CD14-positive monocyte (primary cell): ENCODE measurements around the gene ANO2. TPM values are rescaled to one million over a fixed set of nuclear protein-coding genes. Genes with fewer than 3 reads are reported as not detected.
A peak's percentile ranks its signal among the peaks of the same experiment; 100 is the strongest.

Experiments
- DNase-seq, 3 donors: peaks; one replicate each; pipeline ENCODE4 v3.0.0-alpha.2; 2011 to 2022
- H2AFZ ChIP-seq: 2 replicates; pipeline ENCODE4 v1.6.0; 2012; ENCODE audit warnings: mild to moderate bottlenecking, low read depth, low read length, inconsistent platforms; ENCODE audit not compliant: insufficient read depth, poor library complexity, severe bottlenecking
- H3K27ac ChIP-seq, 2 donors: 1 replicate in 1 of 2; 2 replicates in 1 of 2; pipeline ENCODE4 v1.5.1; 2012 to 2013; ENCODE audit warnings: low read length in 2 of 2, control low read depth in 1 of 2, inconsistent platforms in 1 of 2, low read depth in 1 of 2, mild to moderate bottlenecking in 1 of 2
- H3K27me3 ChIP-seq, 2 donors: one replicate each; pipeline versions ENCODE4 v1.6.0 to v1.6.1; 2011 to 2013; ENCODE audit warnings: low read length in 2 of 2; ENCODE audit not compliant: control insufficient read depth in 2 of 2, insufficient read depth in 2 of 2
- H3K36me3 ChIP-seq, 2 donors: replicated peaks in 1 of 2; 1 replicate in 1 of 2; 2 replicates in 1 of 2; pipeline versions ENCODE4 v1.5.1 to v1.6.1; 2012 to 2013; ENCODE audit warnings: low read length in 2 of 2, control low read depth in 1 of 2, inconsistent platforms in 1 of 2, mild to moderate bottlenecking in 1 of 2; ENCODE audit not compliant: insufficient read depth in 2 of 2, control insufficient read depth in 1 of 2
- H3K4me1 ChIP-seq, 2 donors: 1 replicate in 1 of 2; 2 replicates in 1 of 2; pipeline versions ENCODE4 v1.5.1 to v1.6.1; 2012 to 2013; ENCODE audit warnings: low read length in 2 of 2, control low read depth in 1 of 2, inconsistent platforms in 1 of 2, mild to moderate bottlenecking in 1 of 2, moderate library complexity in 1 of 2; ENCODE audit not compliant: insufficient read depth in 2 of 2, control insufficient read depth in 1 of 2
- H3K4me2 ChIP-seq: replicated peaks from 2 replicates; pipeline ENCODE3; 2012; ENCODE audit warnings: low read length, moderate library complexity, mild to moderate bottlenecking; ENCODE audit not compliant: poor library complexity, severe bottlenecking; ENCODE audit errors: extremely low read depth
- H3K4me3 ChIP-seq, 3 experiments: fragments of 200-600 bp in 1 of 3; sonication (generic) in 1 of 3; replicated peaks in 1 of 3; 1 replicate in 2 of 3; 2 replicates in 1 of 3; pipeline ENCODE4 v1.5.1; 2011 to 2013; ENCODE audit warnings: low read length in 3 of 3, mild to moderate bottlenecking in 3 of 3, control low read depth in 2 of 3, low read depth in 2 of 3, inconsistent platforms in 1 of 3, moderate library complexity in 1 of 3
- H3K79me2 ChIP-seq: 2 replicates; pipeline ENCODE4 v1.6.0; 2012; ENCODE audit warnings: mild to moderate bottlenecking, control low read depth, inconsistent platforms, low read length, moderate library complexity; ENCODE audit not compliant: insufficient read depth
- H3K9ac ChIP-seq: 2 replicates; pipeline ENCODE4 v1.6.0; 2017; ENCODE audit warnings: low read length, mild to moderate bottlenecking; ENCODE audit not compliant: insufficient read depth, poor library complexity, severe bottlenecking
- H3K9me3 ChIP-seq, 2 donors: replicated peaks in 1 of 2; 1 replicate in 1 of 2; 2 replicates in 1 of 2; pipeline versions ENCODE4 v1.5.1 to v1.6.1; 2012 to 2013; ENCODE audit warnings: low read length in 2 of 2, control low read depth in 1 of 2; ENCODE audit not compliant: control insufficient read depth in 1 of 2, insufficient read depth in 1 of 2
- H4K20me1 ChIP-seq: 2 replicates; pipeline ENCODE4 v1.6.0; 2012; ENCODE audit warnings: mild to moderate bottlenecking, low read length, control low read depth, moderate library complexity; ENCODE audit not compliant: insufficient read depth
- H3K27ac Mint-ChIP-seq, 7 donors: one replicate each; pipeline ENCODE4 v1.8.0; 2020; ENCODE audit warnings: mild to moderate bottlenecking in 7 of 7, mixed read lengths in 7 of 7, moderate library complexity in 6 of 7, inconsistent platforms in 2 of 7
- H3K27me3 Mint-ChIP-seq, 3 donors: one replicate each; pipeline ENCODE4 v1.8.0; 2021 to 2022; ENCODE audit warnings: low read depth in 3 of 3, mild to moderate bottlenecking in 3 of 3, mixed read lengths in 3 of 3, moderate library complexity in 3 of 3, inconsistent platforms in 1 of 3
- H3K36me3 Mint-ChIP-seq, 2 donors: one replicate each; pipeline ENCODE4 v1.8.0; 2020; ENCODE audit warnings: mixed read lengths in 2 of 2, inconsistent platforms in 1 of 2, mild to moderate bottlenecking in 1 of 2
- H3K4me1 Mint-ChIP-seq: one replicate; pipeline ENCODE4 v1.8.0; 2020; ENCODE audit warnings: mild to moderate bottlenecking, mixed read lengths
- H3K4me3 Mint-ChIP-seq, 2 donors: one replicate each; pipeline ENCODE4 v1.8.0; 2020; ENCODE audit warnings: mild to moderate bottlenecking in 2 of 2, mixed read lengths in 2 of 2, moderate library complexity in 1 of 2
- H3K9me3 Mint-ChIP-seq, 7 donors: one replicate each; pipeline ENCODE4 v1.8.0; 2020 to 2022; ENCODE audit warnings: mixed read lengths in 7 of 7, mild to moderate bottlenecking in 6 of 7, moderate library complexity in 6 of 7, inconsistent platforms in 2 of 7
- CTCF ChIP-seq: fragments of 200-600 bp; IDR thresholded peaks from one replicate; pipeline ENCODE4 v1.8.0; 2022; ENCODE audit warnings: antibody characterized with exemption, mild to moderate bottlenecking
- WGBS: methylation state at CpG from one replicate; pipeline ENCODE4 v1.1.5; 2013; ENCODE audit warnings: missing lambda C conversion rate; ENCODE audit not compliant: insufficient coverage; 5-methylcytosine and 5-hydroxymethylcytosine counted together
- intact Hi-C, 2 donors: fragments of 100-400 bp; cut with micrococcal nuclease; formaldehyde crosslinking; loops; one replicate each; pipeline versions ENCODE4 v1.15.0 to v1.15.1; 2023
- polyA plus RNA-seq, 3 donors: library from polyadenylated mRNA; depleted of rRNA in 1 of 3; unstranded in 2 of 3; stranded (reverse) in 1 of 3; fragments of 300-500 nt in 2 of 3; fragments of >200 nt in 1 of 3; fragmentation: Illumina TruSeq in 2 of 3; gene quantifications; 1 replicate in 2 of 3; 2 replicates in 1 of 3; pipeline ENCODE4 v1.2.3, GENCODE V29; 2012 to 2021

ANO2 gene
- polyA plus RNA-seq, 3 donors = not detected

GRCh38 chr12:5912437-5913334, 32.4 kb downstream of the ANO2 start:
- Histone ChIP-seq H3K27ac (no peak overlapping the region), H4K20me1 (no peaks in the 10 kb centered on the region), H3K4me1 (no peaks in the 10 kb centered on the region), H3K4me3 (no peak overlapping the region), H3K27me3 (no peaks in the 10 kb centered on the region), H2AFZ (no peak overlapping the region), H3K4me2 (no peak overlapping the region), H3K9me3 (no peaks in the 10 kb centered on the region), H3K79me2 (no peaks in the 10 kb centered on the region), H3K36me3 (no peaks in the 10 kb centered on the region), H3K9ac (no peak overlapping the region)
- intact Hi-C loops = no loop called here
- peaks cover 0 to 3% (median 0%) of the 10 kb centered on the region in 3 donors for H3K27me3 Mint-ChIP-seq
- WGBS = 97% methylated on average over 9 of the region's 19 CpGs
- H3K36me3 Mint-ChIP-seq = no peaks in the 10 kb centered on the region
- peaks cover 0 to 3% (median 0%) of the 10 kb centered on the region in 7 donors for H3K9me3 Mint-ChIP-seq
- no peak overlapping the region for H3K4me3 Mint-ChIP-seq
- H3K4me1 Mint-ChIP-seq = no peaks in the 10 kb centered on the region
- DNase-seq = no peak
- H3K27ac Mint-ChIP-seq = peak overlapping the region in 1 of 7 donors; percentile 12
- TF ChIP-seq CTCF = no peak

DNA sequence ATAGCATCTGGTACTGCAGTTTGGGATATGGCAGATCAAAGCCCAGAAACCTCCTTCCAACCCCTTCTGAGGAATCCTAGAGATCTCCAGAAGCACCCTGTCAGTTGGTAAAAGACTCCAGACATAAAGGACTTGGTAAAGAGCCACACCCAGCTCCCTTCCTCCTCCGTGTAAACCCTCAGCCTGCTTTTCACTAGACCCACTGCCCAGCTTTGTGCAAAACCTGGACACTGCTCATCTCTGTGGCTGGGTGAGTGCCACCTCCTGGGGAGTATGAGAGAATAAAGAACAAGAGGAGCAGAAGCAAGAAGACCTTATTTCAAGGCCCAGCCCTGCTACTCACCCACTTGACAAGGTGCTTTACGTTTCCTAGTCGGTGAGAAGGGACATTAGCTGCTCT, 33.0 kb downstream of the ANO2 start:
- no peak for DNase-seq
- H3K79me2 ChIP-seq = no peaks in the 10 kb centered on the region
- no peak overlapping the region for H2AFZ ChIP-seq
- peaks cover 0 to 3% (median 0%) of the 10 kb centered on the region in 7 donors for H3K9me3 Mint-ChIP-seq
- WGBS = no CpG with 5 or more reads among the region's 3 CpGs
- no peak overlapping the region for H3K9ac ChIP-seq
- no peak overlapping the region for H3K27ac Mint-ChIP-seq
- H3K4me2 ChIP-seq = no peak overlapping the region
- H3K4me3 Mint-ChIP-seq = no peak overlapping the region
- H3K27me3 ChIP-seq = no peaks in the 10 kb centered on the region
- H3K27ac ChIP-seq = no peak overlapping the region
- no peaks in the 10 kb centered on the region for H3K9me3 ChIP-seq
- H3K4me1 Mint-ChIP-seq = no peaks in the 10 kb centered on the region
- H3K4me3 ChIP-seq = no peak overlapping the region
- no peaks in the 10 kb centered on the region for H3K36me3 ChIP-seq
- H3K36me3 Mint-ChIP-seq = no peaks in the 10 kb centered on the region
- no peaks in the 10 kb centered on the region for H4K20me1 ChIP-seq
- TF ChIP-seq CTCF = no peak
- H3K4me1 ChIP-seq = no peaks in the 10 kb centered on the region
- H3K27me3 Mint-ChIP-seq = peaks cover 0 to 3% (median 0%) of the 10 kb centered on the region in 3 donors
- intact Hi-C loops = no loop called here
